ENCODE measurements around the gene PPP1R9A. TPM values are rescaled to one million over a fixed set of nuclear protein-coding genes. Genes with fewer than 3 reads are reported as not detected.

The PPP1R9A gene
- polyA plus RNA-seq, 3 donors, result not detected

DNA sequence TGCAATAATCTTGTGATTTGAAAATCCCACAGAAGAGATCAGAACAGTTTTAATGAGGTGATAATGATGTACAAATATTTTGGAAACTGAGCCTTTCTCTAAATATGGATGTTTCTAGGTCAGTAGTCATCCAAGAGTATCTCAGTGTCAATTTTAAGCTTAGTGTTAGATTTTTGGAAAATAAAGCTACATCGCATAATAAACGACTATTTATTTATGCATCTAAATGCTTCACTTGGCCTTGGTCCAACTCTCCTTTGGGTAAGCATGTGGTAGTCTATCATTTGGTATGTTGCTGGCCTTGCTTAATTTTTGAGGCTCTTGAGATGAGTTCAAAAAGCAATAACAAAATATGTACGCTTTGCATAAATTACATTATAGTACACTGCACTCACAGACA lies 5.4 kb upstream of the PPP1R9A start:
- Mint-ChIP-seq H3K4me3 (no peak overlapping the region), H3K27me3 (ENCODE audit: low read depth in 3 of 3) (peaks cover 5 to 12% (median 10%) of the 10 kb centered on the region in 3 donors), H3K36me3 (no peaks in the 10 kb centered on the region), H3K27ac (no peak overlapping the region), H3K4me1 (no peaks in the 10 kb centered on the region), H3K9me3 (peaks cover 0 to 3% (median 0%) of the 10 kb centered on the region in 7 donors)
- TF ChIP-seq, protein P1, sequence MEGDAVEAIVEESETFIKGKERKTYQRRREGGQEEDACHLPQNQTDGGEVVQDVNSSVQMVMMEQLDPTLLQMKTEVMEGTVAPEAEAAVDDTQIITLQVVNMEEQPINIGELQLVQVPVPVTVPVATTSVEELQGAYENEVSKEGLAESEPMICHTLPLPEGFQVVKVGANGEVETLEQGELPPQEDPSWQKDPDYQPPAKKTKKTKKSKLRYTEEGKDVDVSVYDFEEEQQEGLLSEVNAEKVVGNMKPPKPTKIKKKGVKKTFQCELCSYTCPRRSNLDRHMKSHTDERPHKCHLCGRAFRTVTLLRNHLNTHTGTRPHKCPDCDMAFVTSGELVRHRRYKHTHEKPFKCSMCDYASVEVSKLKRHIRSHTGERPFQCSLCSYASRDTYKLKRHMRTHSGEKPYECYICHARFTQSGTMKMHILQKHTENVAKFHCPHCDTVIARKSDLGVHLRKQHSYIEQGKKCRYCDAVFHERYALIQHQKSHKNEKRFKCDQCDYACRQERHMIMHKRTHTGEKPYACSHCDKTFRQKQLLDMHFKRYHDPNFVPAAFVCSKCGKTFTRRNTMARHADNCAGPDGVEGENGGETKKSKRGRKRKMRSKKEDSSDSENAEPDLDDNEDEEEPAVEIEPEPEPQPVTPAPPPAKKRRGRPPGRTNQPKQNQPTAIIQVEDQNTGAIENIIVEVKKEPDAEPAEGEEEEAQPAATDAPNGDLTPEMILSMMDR (IDR thresholded peaks at IDR 0.05), result no peak
- Histone ChIP-seq H2AFZ (ENCODE audit: insufficient read depth, low read depth, low read length, poor library complexity, severe bottlenecking) (no peak overlapping the region), H3K9me3 (replicated peaks in 1 of 2; ENCODE audit: control insufficient read depth in 1 of 2, insufficient read depth in 1 of 2, low read length in 2 of 2) (no peaks in the 10 kb centered on the region), H3K4me2 (replicated peaks; ENCODE audit: extremely low read depth, low read length, poor library complexity, severe bottlenecking) (no peak overlapping the region), H3K4me1 (ENCODE audit: control insufficient read depth in 1 of 2, insufficient read depth in 2 of 2, low read length in 2 of 2) (no peaks in the 10 kb centered on the region), H4K20me1 (ENCODE audit: insufficient read depth, low read length) (no peaks in the 10 kb centered on the region), H3K9ac (ENCODE audit: insufficient read depth, low read length, poor library complexity, severe bottlenecking) (no peak overlapping the region), H3K27me3 (ENCODE audit: control insufficient read depth in 2 of 2, insufficient read depth in 2 of 2, low read length in 2 of 2) (peaks cover 9 to 17% of the 10 kb centered on the region in 2 donors), H3K27ac (ENCODE audit: low read depth in 1 of 2, low read length in 2 of 2) (no peak overlapping the region), H3K4me3 (replicated peaks in 1 of 3; ENCODE audit: low read depth in 2 of 3, low read length in 3 of 3) (no peak overlapping the region), H3K36me3 (replicated peaks in 1 of 2; ENCODE audit: control insufficient read depth in 1 of 2, insufficient read depth in 2 of 2, low read length in 2 of 2) (no peaks in the 10 kb centered on the region), H3K79me2 (ENCODE audit: insufficient read depth, low read length) (no peaks in the 10 kb centered on the region)
- WGBS (ENCODE audit: insufficient coverage), result no CpG with 5 or more reads among the region's 3 CpGs
- intact Hi-C loops (cut with micrococcal nuclease), result no loop called here
- DNase-seq, result no peak

- DNase-seq, result no peak
- Histone ChIP-seq H3K4me3 (replicated peaks in 1 of 3; ENCODE audit: low read depth in 2 of 3, low read length in 3 of 3) (no peak overlapping the region), H3K79me2 (ENCODE audit: insufficient read depth, low read length) (no peaks in the 10 kb centered on the region), H3K27me3 (ENCODE audit: control insufficient read depth in 2 of 2, insufficient read depth in 2 of 2, low read length in 2 of 2) (peaks cover 18 to 33% of the 10 kb centered on the region in 2 donors), H3K9me3 (replicated peaks in 1 of 2; ENCODE audit: control insufficient read depth in 1 of 2, insufficient read depth in 1 of 2, low read length in 2 of 2) (peaks cover 0 to 4% of the 10 kb centered on the region in 2 donors), H3K4me1 (ENCODE audit: control insufficient read depth in 1 of 2, insufficient read depth in 2 of 2, low read length in 2 of 2) (no peaks in the 10 kb centered on the region), H2AFZ (ENCODE audit: insufficient read depth, low read depth, low read length, poor library complexity, severe bottlenecking) (no peak overlapping the region), H3K9ac (ENCODE audit: insufficient read depth, low read length, poor library complexity, severe bottlenecking) (no peak overlapping the region), H4K20me1 (ENCODE audit: insufficient read depth, low read length) (no peaks in the 10 kb centered on the region), H3K27ac (ENCODE audit: low read depth in 1 of 2, low read length in 2 of 2) (no peak overlapping the region), H3K36me3 (replicated peaks in 1 of 2; ENCODE audit: control insufficient read depth in 1 of 2, insufficient read depth in 2 of 2, low read length in 2 of 2) (no peaks in the 10 kb centered on the region), H3K4me2 (replicated peaks; ENCODE audit: extremely low read depth, low read length, poor library complexity, severe bottlenecking) (no peak overlapping the region)
- no peaks in the 10 kb centered on the region for H3K36me3 Mint-ChIP-seq
- H3K9me3 Mint-ChIP-seq, result peaks cover 0 to 9% (median 1%) of the 10 kb centered on the region in 7 donors
- peaks cover 20 to 29% (median 27%) of the 10 kb centered on the region in 3 donors for H3K27me3 Mint-ChIP-seq (ENCODE audit: low read depth in 3 of 3)
- TF ChIP-seq, protein P1 (IDR thresholded peaks at IDR 0.05), result no peak
- intact Hi-C loops (cut with micrococcal nuclease), result no loop called here
- H3K27ac Mint-ChIP-seq, result no peak overlapping the region
- H3K4me3 Mint-ChIP-seq, result no peak overlapping the region
- H3K4me1 Mint-ChIP-seq, result peaks cover 10% of the 10 kb centered on the region
Observed at GRCh38 chr7:94903971-94904370, 3.4 kb upstream of the PPP1R9A start.
